MV-4-11 (cell line): Measurements from ENCODE around the gene MRPL53.
"Not testable (repeated sequence)": the region's sequence is repeated elsewhere in the genome, so short reads cannot be mapped to it uniquely, and the experiment has no call there.

Source experiments
- DNase-seq: peaks from one replicate; lab custom pipeline; 2025; lab: John Stamatoyannopoulos, UW

MRPL53 gene

DNA sequence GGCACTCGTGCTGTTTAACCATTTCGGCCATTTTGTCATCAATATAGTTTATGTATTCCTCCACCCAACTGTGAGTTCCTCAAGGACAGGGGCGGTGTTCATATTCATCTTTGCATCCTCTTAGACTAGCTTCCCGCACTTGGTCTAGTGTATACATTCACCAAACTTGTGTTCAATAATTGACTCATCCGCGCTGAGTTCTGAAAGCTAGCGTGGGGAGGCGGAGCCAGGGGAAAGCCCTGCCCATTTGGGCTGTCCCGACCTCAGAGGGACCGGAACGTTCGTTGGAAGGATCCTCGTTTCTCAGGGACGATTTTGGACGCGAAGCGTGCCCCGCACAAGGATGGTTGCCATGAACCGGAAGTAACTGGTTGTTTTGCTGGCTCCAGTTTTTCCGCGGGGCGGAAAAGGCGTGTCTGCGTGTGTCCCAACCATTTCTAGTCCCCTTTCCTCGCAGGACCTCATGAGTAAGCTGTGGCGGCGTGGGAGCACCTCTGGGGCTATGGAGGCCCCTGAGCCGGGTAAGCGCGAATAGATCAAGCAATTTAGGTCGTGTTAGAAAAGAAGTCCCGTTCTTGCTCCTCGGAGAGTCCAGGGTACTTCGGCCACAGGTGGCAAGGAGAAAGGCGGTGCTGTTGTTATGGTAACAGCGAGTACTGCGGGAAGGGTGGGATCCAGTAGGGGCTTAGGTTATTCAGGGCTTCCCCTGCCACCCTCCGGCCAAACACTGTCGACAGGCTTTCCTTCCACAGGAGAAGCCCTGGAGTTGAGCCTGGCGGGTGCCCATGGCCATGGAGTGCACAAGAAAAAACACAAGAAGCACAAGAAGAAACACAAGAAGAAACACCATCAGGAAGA, 17.6 kb downstream of the MRPL53 start, which contains the start of gene INO80B:
Gene INO80B (plus strand): TSS at position 434 of the 858 bp plus-strand sequence. CDS start 30 bp downstream, at position 464.
- DNase-seq, result peak; percentile 97

DNA sequence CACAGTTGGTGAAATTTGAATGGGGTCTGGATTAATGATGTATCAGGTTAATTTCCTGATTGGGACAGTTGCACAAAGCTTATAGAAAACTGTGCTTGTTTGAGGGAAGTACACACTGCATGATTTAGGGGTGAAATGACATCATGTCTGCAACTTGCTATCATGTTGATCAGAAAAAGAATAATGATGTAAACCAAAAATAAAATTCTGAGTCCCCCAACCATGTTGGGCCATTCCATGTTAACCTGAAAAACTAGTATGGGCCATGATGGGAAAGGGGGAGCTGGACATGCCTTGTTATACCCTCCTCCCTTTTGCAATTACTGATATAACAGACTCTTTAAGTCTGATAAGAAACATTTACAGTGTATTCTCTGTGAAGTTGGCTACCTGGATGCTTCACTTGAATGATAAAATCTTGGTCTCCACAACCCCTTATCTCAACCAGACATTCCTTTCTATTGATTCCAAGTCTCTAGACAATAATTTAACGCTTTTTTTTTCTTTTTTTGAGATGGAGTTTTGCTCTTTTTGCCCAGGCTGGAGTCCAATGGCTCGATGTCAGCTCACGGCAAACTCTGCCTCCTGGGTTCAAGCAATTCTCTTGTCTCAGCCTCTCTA, 21.8 kb downstream of the MRPL53 start:
- no peak for DNase-seq

DNA sequence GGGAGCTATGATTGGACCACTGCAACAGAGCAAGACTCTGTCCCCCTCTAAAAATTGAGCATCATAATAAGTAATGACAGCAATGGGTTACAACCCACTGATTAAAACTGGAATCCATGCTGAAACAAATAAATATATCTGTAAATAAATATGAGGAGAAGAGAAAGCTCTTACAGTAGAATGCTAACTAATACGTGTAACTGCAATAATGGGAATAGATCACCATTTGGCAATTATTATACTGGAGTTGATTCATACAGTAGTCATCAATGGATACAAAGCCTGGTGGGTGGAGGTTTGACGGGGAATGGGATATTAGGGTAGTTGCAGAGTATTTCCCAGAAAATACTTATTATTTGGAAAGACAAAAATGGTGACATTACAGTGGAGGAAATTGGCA, 23.7 kb downstream of the MRPL53 start:
- DNase-seq, result no peak

DNA sequence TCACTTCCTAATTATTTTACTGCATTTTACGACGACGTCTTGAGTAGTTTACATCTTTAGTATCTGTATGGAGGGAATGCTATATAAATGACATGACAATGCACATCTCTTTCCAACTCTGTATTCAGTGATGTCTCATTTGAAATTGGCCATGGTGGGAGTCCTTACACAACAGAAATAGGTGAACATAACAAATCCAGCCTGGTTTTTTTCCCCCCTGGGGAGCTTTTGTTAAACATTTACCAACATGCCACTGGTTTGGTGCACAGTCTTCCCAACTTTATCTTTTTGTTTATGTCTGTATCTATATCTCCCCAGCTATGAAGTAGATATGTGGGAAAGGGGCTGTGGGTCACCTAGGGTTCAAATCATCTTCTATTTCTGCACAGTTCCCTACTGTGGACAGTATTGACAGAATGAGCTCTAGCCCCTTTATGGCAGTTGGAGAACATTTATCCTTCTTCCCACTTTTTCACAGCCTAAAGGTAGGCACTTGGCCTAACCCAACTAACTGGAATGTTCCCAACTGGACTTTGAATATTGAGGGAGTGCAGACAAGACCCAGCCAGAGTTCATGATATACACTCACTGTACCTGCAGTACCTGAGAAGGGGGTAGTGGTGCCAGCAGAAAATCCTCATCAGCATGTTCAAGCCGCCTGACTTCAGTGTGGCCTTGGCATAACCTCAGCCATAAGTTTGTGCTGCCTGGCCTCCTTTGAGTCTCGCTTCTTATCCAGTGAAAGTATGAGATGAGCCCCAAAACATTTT, 25.1 kb downstream of the MRPL53 start:
- no peak for DNase-seq

DNA sequence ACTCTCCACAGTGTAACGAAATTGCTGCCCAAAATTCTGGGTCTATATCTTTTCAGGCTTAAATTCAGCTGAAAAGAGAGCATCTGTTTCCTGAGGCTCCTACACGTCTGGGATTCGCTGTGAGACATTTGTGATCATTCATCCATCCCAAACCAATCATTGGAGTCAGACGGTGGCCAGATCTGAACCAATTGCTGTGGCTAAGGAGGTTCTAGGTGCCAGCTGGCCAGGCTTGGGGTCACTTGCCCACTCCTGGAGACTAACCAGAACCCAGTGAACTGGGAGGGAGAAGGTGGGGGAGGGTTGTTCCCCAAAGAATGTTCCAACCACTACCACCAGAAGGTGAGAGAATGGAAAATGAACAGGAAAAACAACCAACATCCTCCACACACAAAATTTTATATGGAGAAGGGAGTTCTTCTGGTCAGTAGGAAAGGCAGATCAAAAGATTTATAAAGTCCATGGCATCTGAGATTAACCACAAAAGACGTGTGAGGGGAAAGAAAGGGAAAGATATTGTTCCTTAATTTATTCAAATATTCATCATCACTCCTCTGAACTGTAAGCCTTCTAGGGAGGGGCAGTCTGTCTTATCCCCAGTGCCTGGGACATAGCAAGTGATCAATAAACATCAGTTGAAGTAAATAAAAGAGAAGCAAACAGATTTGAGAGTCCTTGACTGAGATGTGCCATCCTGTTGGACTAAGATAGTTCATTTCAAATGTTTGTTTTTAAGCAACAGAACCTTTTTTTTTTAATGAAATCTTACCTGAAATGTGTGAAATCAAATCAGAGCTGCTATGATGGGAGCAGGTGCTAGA, 27.8 kb downstream of the MRPL53 start:
- no peak for DNase-seq

DNA sequence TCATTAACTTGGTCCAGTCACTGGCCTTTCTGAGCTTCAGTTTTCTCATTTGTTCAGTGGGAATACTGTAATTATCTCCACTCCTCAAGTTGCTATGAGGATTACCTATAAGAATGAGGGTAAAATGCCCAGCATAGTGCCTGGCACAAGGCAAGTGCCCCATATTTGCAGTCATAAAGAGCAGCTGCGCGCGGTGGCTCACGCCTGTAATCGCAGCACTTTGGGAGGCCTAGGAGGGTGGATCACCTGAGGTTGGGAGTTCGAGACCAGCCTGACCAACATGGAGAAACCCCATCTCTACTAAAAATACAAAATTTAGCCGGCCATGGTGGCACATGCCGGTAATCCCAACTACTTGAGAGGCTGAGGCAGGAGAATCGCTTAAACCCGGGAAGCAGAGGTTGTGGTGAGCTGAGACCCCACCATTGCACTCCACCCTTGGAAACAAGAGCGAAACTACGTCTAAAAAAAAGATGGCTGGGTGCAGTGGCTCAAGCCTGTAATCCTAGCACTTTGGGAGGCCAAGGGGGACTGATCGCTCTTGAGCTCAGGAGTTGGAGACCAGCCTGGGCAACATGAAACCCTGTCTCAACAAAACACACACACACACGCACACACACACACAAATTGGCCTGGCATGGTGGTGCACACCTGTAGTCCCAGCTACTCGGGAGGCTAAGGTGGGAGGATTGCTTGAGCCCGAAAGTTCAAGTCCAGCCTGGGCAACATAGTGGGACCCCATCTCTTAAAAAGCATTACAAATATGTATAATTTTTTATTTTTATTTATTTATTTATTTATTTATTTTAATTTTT, 29.8 kb downstream of the MRPL53 start:
- not testable (repeated sequence) for DNase-seq

DNA sequence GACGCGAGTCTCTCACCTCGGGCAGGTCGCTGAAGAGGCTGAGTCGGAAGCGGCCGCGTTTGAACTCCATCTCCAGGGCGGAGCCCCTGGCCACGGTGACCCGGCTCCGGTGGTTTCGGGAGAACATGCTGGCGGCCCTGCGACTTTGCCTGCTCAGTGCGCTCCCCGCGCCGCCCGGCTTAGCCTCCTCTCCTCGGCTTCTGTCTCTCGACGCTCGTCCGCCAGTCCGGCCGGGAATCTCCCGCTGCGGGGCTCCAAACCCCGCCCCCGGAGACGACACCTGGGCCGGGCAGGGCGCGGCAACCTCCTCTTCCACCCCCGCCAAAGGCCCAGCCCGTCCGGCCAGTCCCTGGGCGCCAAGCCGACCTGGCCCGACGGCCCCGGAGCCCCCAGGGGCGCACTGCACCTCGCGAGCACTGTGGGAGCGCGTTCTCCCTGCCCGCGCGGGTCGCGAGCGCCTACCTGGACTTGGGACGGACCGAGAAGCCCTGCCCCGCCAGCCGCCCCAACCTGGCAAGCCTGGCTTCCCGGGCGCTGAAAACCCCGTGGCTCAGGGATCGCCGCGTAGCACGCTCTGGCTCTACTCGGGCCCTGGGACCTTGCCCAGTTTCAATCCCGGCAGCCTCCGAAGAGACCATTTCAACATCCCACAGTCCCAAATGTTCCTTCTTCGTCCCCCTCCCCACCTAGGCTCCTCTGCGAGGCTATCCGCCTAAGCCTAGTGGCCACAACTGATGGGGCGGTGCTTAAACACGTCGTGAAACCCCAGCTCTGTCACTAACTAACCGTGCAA, 30.6 kb downstream of the MRPL53 start, which contains the start of gene RTKN:
Gene RTKN (minus strand): TSS at position 248 of the 793 bp plus-strand sequence. CDS start 121 bp downstream, at position 127.
- no peak for DNase-seq

DNA sequence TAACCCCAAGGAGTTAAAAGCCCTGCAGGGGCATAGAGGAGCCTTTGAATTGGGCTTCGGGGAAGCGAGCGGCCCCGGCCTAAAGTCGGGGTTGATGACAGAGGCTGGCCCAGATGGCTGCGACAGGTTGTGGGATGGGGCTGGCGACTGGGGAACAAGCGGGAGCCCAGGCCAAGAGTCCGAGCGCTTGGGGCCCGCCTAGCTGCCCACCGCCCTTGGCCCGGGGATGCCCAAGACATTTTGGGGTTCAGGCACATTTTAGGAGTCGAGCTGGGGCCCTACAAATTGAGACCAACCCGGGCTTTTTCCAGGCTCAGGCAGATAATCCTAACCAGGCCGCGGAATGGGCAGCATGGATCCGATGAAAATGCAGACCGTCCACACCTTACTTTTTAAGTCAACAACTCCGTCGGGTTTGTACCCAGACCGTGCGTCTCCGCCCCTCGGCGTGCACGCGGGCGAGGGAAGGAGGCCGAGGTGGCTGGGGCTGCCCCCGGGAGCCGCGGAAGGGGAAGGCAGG, 31.2 kb downstream of the MRPL53 start:
- DNase-seq, result no peak

DNA sequence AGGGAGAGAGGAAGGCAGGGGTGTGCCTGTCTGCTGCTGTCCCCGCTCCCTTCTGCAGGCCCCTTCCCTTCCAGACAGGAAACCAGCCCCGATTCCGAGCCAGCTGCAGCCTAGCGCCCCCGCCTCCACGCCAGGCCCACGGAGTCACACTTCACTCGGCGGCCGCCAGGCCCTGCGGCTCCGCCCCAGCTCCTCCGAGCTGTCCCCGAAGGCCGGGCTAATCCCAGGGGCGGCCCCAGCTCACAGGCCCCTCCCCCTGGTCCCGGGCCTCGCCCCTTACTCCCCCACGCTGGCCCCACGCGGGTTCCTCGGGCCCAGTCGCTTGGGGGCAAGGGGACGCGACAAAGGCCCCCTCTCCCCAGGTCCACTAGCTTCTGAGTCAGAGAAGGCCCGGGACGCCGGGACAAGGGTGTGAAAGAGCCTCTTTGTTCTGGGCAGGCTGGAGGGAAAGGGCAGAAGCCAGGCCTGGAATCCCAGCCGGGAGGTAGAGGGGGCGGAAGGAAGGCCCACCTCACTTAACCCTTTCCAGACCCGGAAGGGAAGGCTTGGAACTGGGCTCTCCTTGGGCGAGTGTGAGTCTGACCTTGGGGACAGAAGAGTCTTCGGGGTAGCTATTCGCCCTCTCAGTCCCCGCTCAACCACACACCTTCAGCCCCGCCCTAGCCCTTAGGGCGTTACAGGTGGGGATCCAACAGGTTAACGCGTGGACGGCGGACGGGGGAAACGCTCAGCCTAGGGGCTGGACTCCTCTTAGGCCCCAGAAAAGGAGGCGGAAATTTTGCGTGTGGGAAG, 31.9 kb downstream of the MRPL53 start:
- peak; percentile 72 for DNase-seq

DNA sequence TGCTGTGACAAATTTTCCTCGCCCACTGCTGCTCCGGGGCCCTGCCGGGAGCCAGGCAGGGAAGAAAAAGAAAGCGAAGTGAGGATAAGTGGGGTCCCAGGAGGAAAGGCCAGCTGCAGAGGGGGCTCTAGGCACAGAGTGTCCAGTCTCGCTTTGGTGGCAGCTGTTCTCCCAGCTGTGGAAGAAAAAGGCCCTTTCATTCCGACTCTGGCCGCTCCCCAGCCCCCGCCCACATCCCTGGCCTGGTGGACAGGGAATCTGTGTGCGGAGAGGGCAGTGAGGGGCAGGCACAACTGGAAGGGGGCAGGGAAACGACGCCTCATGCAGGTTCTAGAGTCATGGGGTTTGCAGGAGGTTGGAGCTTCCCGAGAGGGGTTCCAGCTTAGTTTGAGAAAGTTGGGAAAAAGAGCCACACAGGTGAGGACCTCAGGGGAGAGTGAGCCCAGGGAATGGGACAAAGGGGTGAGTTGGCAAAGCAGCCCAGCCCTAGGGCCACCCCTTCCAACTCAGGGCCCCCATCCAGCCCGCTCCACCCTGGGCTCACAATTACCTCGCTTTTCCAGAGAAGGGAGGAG, 32.6 kb downstream of the MRPL53 start:
- DNase-seq, result no peak

DNA sequence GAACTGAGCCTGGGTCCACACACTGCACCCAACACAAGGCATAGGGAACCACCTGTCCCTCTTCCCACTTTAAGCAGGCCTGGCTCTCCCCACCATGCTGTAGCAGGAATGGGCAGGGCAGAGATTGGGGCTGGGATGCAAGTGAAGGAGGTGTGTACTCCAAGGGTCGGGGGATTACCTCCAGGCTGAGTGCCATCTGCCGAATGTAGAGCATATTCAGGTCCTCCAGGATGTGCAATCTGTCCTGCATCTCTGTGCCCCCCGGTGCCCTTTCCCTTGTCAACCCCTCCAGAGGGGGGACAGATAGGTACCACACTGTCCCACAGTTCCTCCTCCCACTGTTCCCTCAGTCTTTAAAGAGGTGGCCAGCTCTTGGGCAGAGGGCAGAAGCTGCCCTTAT, 33.1 kb downstream of the MRPL53 start:
- DNase-seq, result no peak

DNA sequence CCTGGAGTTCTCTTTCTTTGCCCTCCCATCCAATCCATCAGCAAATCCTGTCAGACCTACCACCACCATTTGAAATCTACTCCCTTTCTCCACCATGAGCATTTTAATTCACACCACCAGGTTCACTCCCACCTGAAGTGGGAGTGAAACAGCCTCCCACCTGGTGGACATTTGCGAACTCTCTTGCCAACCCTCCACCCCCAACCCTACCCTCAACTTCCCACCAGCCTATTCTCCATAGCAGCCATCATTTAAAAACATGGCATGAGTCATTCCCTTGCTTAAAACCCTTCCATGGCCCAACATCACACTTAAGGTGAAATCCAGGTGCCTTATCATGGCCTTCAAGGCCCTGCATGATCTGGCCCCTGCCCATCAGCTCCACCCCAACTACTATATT, 34.2 kb downstream of the MRPL53 start:
- no peak for DNase-seq

DNA sequence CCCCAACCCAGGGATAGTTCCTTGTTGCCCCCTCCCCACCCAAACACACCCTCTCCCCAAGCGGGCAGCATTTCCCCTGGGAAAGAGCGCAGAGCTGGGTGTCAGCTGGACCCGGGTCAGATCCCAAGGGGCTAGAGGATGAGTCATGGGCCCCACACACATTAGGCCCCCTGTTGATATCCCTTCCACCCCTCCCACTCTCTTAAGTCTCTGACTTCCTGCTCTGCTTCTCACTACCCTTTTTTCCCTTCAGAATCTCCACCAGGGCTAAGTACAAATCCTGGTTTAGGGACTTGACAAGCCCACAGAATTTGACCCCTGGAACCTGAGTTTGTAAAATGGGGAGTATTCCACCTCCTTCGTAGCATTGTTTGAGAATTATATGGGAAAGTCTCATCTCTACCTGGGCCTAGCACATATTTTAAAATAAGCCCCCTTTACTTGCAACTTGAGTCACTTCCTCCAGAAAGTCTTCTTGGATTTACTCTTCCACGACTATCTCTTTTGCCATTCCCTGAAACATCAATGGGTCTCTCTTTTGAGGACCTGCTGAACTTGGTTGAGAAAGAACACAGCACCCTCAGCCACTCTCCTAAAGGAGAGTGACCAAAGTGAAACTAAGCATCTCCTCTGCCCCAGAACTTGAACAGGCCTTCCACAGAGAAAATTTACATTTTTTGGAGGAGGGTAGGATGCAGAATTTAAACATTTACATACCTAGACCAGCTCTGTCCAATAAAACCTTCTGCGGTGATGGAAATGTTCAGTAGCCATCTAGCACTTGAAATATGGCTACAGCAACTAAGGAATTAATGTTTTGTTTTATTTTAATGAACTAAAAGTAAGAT, 35.4 kb downstream of the MRPL53 start:
- DNase-seq, result peak; percentile 86

DNA sequence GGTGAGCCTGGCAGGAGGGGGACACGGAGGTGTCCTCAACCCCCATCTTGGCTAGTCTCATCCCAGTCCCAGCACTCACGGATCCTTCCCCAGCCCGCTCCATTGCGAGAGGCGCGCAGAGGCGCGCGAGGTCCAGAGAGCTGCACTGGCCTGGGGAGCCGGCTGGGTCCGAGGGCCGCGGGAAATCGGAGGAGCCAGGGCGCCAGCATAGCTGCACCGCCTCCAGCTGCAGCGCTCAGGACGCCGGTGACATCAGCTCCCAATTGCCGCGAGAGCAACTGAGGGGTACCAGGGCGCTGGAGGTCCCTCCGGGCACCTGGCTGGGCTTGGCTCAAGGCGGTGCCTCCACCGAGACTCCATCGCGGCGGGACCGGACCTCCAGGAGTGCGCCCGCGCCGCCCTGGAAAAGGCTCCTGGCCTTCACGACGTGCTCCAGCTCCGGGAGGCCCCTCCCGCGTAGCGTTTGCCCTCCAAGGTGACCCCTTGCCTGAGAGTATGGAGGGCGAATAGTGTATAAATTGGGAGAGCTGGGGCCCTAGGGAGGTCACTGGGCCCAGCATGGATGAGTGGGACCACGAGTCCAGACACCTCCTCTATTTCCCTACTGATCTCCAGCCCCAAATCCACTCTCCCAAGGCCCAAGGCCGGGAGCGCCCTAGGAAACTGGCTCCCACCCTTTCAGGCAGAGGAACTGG, 36.2 kb downstream of the MRPL53 start:
- no peak for DNase-seq

DNA sequence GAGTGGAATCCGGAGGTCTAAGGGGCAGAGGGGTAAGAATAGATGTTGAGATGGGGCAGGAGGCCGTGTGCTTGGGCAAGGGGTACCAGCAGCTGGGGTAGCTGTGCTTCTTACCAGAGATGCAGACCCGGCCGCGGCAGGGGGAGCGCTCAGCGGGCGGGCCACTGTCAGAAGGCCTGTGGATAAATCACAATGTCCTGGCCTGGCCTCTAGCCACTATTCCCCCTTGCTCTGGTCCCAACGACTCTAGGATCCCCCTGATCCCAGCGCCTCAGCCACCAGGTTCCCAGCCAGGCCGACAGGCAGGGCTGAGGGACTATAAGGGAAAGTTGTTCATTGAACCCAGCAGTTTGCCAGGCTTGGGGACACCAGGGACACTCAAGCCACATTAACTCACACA, 42.0 kb downstream of the MRPL53 start:
- no peak for DNase-seq

DNA sequence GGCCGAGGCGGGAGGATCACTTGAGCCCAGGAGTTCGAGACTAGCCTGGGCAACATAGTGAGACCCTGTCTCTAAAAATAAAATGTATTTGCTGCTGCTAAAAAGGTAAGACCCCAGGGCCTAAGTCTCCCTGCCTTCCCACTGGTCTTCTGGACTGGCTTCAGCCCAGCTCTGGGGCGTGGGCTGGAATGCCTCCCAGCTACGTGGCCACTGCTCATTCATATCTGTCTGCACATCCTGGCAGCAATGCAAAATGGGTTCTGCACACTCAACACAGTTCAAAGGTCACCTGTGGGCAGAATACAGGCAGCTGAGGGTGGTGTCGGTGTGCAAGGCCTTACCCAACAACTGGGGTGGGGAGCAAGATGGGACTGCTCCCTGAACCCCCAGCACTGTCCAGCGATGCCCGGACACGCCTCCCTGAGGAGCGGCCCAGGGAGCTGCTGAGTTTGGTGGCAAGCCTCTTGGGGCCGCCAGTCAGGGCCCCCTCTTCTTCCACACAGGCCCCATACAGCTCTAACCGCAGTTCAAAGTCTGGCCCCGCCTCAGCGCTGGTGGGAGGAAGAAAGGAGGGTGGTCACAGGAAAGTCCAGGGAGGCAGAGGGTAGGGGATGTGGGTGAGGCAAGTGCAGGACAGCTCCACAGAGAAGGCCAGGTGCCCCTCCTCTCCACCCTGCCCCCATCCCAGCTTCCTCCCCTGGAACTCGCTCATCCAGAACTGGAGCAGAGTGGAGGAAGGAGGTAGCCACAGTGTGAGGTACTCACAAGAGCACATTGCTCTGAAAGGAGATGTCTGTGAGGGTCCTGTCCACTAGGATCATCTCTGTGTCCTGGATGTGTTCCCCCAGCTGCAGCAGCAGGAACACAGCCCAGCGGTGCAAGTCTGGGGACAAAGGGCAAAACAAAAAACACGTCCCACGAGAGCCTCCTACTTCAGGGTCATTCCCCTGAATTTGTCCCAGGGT, 42.7 kb downstream of the MRPL53 start:
- no peak for DNase-seq
